Left ventricle myocardium inferior (tissue), 1 donor: ENCODE measurements around the gene MTMR3. TPM values are rescaled to one million over a fixed set of nuclear protein-coding genes. Genes with fewer than 3 reads are reported as not detected.

ENCODE experiments used
- DNase-seq: peaks from one replicate; pipeline ENCODE4 v3.0.0-alpha.2; 2020
- H3K27ac ChIP-seq: fragments of 200-600 bp; replicated peaks from 2 replicates; pipeline ENCODE4 v1.8.0; 2021
- H3K27me3 ChIP-seq: fragments of 200-600 bp; 2 replicates; pipeline ENCODE4 v1.8.0; 2021; ENCODE audit warnings: low read depth
- H3K36me3 ChIP-seq: fragments of 200-600 bp; 2 replicates; pipeline ENCODE4 v1.8.0; 2021
- H3K4me1 ChIP-seq: fragments of 200-600 bp; 2 replicates; pipeline ENCODE4 v1.8.0; 2021
- H3K4me3 ChIP-seq: fragments of 200-600 bp; 2 replicates; pipeline ENCODE4 v1.8.0; 2021; ENCODE audit warnings: mild to moderate bottlenecking, moderate library complexity
- H3K9me3 ChIP-seq: fragments of 200-600 bp; replicated peaks from 2 replicates; pipeline ENCODE4 v1.8.0; 2021
- intact Hi-C: fragments of 100-400 bp; cut with micrococcal nuclease; formaldehyde crosslinking; loops from one replicate; pipeline ENCODE4 v1.11.0; 2022
- total RNA-seq: library from RNA; stranded (reverse); fragmentation: NEBNext Ultra II Directional; extraction: Animal tissue kit (Norgen Biotek cat#: 25700); gene quantifications from one replicate; pipeline ENCODE4 v1.2.1, GENCODE V29; 2021
- TF ChIP-seq, protein P1 (sequence below): fragments of 200-600 bp; IDR thresholded peaks from 2 replicates; pipeline ENCODE4 v1.8.0; 2021; ENCODE audit warnings: antibody characterized with exemption, mild to moderate bottlenecking, borderline replicate concordance
- donor health status: DM: no; HTN: yes; CAD: no; lungs with severe emphysema.

MTMR3 gene
- total RNA-seq, 1 donor from 2014 or later: 31.3 TPM

DNA sequence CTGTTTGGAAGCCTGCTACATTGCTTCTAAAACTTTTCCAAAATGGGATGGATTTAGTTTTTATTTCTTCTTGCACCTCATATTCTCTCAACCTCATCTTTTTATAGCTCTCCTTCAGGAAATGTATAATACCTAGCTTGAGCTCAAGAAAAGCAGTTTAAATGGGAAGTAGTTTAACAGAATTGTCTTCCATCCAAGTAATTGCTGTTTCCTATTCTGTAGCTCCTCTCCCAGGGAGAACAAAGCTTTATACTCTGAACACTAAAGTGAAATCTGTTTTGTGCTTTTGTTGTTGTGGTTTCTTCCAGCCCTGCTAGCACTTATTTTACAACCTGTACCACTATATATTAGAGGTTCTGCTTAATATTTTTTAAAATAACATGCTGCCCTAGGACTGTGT lies 114.1 kb downstream of the MTMR3 start:
- H3K4me3 ChIP-seq: no peak overlapping the region
- TF ChIP-seq, protein P1, sequence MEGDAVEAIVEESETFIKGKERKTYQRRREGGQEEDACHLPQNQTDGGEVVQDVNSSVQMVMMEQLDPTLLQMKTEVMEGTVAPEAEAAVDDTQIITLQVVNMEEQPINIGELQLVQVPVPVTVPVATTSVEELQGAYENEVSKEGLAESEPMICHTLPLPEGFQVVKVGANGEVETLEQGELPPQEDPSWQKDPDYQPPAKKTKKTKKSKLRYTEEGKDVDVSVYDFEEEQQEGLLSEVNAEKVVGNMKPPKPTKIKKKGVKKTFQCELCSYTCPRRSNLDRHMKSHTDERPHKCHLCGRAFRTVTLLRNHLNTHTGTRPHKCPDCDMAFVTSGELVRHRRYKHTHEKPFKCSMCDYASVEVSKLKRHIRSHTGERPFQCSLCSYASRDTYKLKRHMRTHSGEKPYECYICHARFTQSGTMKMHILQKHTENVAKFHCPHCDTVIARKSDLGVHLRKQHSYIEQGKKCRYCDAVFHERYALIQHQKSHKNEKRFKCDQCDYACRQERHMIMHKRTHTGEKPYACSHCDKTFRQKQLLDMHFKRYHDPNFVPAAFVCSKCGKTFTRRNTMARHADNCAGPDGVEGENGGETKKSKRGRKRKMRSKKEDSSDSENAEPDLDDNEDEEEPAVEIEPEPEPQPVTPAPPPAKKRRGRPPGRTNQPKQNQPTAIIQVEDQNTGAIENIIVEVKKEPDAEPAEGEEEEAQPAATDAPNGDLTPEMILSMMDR: no peak
- peaks cover 35% of the 10 kb centered on the region for H3K36me3 ChIP-seq
- intact Hi-C loops: no loop called here
- H3K4me1 ChIP-seq: peaks cover 26% of the 10 kb centered on the region
- no peaks in the 10 kb centered on the region for H3K9me3 ChIP-seq
- no peak for DNase-seq
- H3K27ac ChIP-seq: no peak overlapping the region
- H3K27me3 ChIP-seq: no peaks in the 10 kb centered on the region

DNA sequence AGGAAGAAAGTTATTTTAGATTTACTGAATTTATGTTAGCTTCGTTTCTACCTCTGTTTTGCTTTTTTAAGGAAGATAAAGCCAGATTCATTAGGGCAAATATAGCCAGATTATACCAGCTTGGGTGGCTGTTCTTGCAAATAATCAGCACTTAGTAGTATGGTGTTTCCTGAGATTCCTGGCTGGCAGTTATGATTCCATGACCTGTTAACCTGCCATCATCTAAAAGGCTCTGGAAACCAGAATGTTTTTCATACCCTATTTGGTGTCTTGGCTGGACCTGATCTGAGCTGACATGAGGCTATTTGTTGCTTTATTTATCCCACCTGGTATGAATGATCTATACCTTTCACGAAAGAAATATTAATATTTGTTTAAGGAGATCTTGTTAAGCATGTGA lies 114.5 kb downstream of the MTMR3 start:
- TF ChIP-seq, protein P1: no peak
- no peaks in the 10 kb centered on the region for H3K27me3 ChIP-seq
- intact Hi-C loops: no loop called here
- peaks cover 26% of the 10 kb centered on the region for H3K4me1 ChIP-seq
- peaks cover 35% of the 10 kb centered on the region for H3K36me3 ChIP-seq
- H3K4me3 ChIP-seq: no peak overlapping the region
- H3K9me3 ChIP-seq: no peaks in the 10 kb centered on the region
- H3K27ac ChIP-seq: no peak overlapping the region
- DNase-seq: no peak

DNA sequence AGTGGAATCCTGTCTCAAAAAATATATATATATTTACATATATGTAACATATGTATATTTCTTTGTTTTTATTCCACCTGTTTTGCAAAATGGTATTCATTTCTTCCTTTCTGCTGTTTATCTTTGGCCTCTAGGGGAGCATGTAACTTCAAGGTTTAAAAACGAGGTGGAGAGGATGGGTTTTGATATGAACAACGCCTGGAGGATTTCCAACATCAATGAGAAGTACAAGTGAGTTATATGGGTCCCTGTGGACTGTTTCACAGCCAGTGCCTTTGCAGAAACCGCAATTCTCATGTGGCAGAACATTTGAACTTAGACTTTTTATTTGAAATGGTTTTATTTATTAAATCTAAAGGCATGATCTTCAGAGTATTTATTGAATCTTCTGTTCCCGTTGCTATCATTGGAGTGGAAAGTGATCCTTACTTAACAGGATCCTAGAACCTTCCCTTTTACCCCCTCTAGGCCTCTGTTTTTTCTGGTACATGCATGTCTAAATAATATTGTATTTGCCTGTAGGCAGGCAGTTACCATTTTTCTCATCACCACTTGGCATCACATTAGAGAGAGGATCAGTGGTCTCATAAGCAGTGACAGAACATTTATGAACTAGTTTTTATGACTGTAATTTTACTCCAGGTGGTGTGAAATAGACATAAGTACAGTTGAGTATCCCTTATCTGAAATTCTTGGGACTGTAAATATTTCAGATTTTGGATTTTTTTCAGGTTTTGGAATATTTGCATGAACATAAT lies 115.8 kb downstream of the MTMR3 start:
- DNase-seq: no peak
- intact Hi-C loops: no loop called here
- Histone ChIP-seq H3K4me3 (no peak overlapping the region), H3K9me3 (no peaks in the 10 kb centered on the region), H3K4me1 (peaks cover 26% of the 10 kb centered on the region), H3K27ac (no peak overlapping the region), H3K36me3 (peaks cover 41% of the 10 kb centered on the region), H3K27me3 (no peaks in the 10 kb centered on the region)
- TF ChIP-seq, protein P1: no peak

DNA sequence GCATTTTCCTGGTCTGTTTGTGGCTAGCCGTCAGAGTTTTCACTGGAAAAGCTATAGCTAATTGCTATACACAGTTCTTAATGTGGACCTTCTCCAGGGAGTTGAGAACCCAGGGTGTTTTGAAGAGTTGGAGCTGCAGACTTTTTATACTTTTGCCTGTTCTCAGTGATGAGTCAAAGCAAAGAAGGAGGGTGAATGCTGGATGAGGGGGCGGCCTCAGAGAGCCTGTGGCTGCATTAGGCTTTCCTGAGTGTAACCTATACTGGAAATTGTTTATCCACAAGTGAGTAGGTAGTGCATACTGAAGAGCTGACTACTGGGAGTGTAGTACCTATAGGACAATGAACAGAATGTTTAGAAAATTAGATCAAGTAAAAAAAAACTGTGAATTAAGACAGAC lies 117.6 kb downstream of the MTMR3 start:
- intact Hi-C loops: no loop called here

DNA sequence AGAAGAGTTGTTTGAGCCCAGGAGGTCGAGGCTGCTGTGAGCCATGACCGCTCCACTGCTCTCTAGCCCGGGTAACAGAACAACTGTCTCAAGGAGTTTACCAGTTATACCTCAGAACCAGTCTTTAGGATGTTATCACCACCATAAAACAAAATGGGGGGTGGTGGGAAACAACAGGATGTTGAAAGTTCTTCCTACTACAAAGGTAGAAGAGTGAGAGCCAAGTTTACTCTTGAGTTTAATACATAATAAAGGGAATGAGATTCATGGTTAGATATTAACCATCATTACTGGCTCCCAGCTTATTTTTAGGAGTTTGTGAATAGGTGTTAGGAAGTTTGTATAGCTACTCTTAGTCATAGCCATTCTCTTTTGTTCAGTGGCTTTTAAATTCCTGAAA lies 118.5 kb downstream of the MTMR3 start:
- TF ChIP-seq, protein P1: no peak

More for the DNA sequence above, 117.6 kb downstream of the MTMR3 start:
- no peak overlapping the region for H3K4me3 ChIP-seq
- no peaks in the 10 kb centered on the region for H3K27me3 ChIP-seq
- DNase-seq: no peak
- peaks cover 24% of the 10 kb centered on the region for H3K4me1 ChIP-seq
- peaks cover 49% of the 10 kb centered on the region for H3K36me3 ChIP-seq
- no peaks in the 10 kb centered on the region for H3K9me3 ChIP-seq
- TF ChIP-seq, protein P1: no peak
- no peak overlapping the region for H3K27ac ChIP-seq

More for the DNA sequence above, 118.5 kb downstream of the MTMR3 start:
- no peak for DNase-seq
- H3K4me3 ChIP-seq: no peak overlapping the region
- peaks cover 24% of the 10 kb centered on the region for H3K4me1 ChIP-seq
- no peaks in the 10 kb centered on the region for H3K9me3 ChIP-seq
- no peaks in the 10 kb centered on the region for H3K27me3 ChIP-seq
- no peak overlapping the region for H3K27ac ChIP-seq
- intact Hi-C loops: no loop called here
- H3K36me3 ChIP-seq: peaks cover 55% of the 10 kb centered on the region
